Endothelial cell of umbilical vein (primary cell): ENCODE measurements around the gene DENND2A. TPM values are rescaled to one million over a fixed set of nuclear protein-coding genes. Genes with fewer than 3 reads are reported as not detected.

Experiments
- BruUV-seq: library from RNA; stranded (reverse); fragments of 400-500 nt; replicated peaks from 2 replicates; lab custom pipeline; 2021; lab: Mats Ljungman, UMichigan
- CTCF ChIA-PET: fragments of 300-600, 350-600 bp; sonication (Branson Sonifier 250); formaldehyde crosslinking; loops from one replicate; lab custom pipeline; 2021; ENCODE audit warnings: antibody characterized with exemption, inconsistent platforms; lab: Charles Lee
- POLR2A ChIA-PET: fragments of 300-600, 350-600 bp; sonication (Branson Sonifier 250); formaldehyde crosslinking; loops from one replicate; lab custom pipeline; 2021; ENCODE audit warnings: antibody characterized with exemption, inconsistent platforms; lab: Charles Lee
- DNase-seq: peaks from one replicate; pipeline ENCODE4 v3.0.0-alpha.2; 2011; ENCODE audit warnings: low read depth, low spot score
- FAIRE-seq: peaks from 2 replicates; lab custom pipeline; 2011; peaks lifted over from hg19 to GRCh38; lab: Jason Lieb, UNC
- H2AFZ ChIP-seq: 2 replicates; pipeline ENCODE4 v1.6.0; 2012; ENCODE audit warnings: low read depth, low read length, control low read depth, inconsistent platforms
- H3K27ac ChIP-seq: 2 replicates; pipeline ENCODE4 v1.5.1; 2011; ENCODE audit warnings: low read depth, mild to moderate bottlenecking, control low read depth, low read length, moderate library complexity; ENCODE audit not compliant: insufficient read depth
- H3K27me3 ChIP-seq, 2 experiments: 2 replicates each; pipeline versions ENCODE4 v1.6.0 to v1.6.1; 2011; ENCODE audit warnings: low read length in 2 of 2, mixed read lengths in 1 of 2; ENCODE audit not compliant: control insufficient read depth in 2 of 2, insufficient read depth in 2 of 2
- H3K36me3 ChIP-seq, 2 experiments: 2 replicates in 1 of 2; 3 replicates in 1 of 2; pipeline ENCODE4 v1.5.1; 2011; ENCODE audit warnings: low read length in 2 of 2, mild to moderate bottlenecking in 1 of 2, moderate library complexity in 1 of 2; ENCODE audit not compliant: control insufficient read depth in 2 of 2, insufficient read depth in 2 of 2; ENCODE audit errors: extremely low read depth in 1 of 2
- H3K4me1 ChIP-seq: 3 replicates; pipeline ENCODE4 v1.5.1; 2011; ENCODE audit warnings: mild to moderate bottlenecking, low read length; ENCODE audit not compliant: control insufficient read depth, insufficient read depth; ENCODE audit errors: extremely low read depth
- H3K4me2 ChIP-seq: 2 replicates; pipeline ENCODE4 v1.6.1; 2011; ENCODE audit warnings: low read length, control low read depth, mixed read lengths; ENCODE audit not compliant: insufficient read depth
- H3K4me3 ChIP-seq, 3 experiments: fragments of 200-600 bp in 1 of 3; sonication (generic), shearing (Covaris generic) in 1 of 3; replicated peaks in 1 of 3; 2 replicates each; pipeline ENCODE4 v1.5.1; 2011 to 2016; ENCODE audit warnings: control low read depth in 3 of 3, low read length in 3 of 3, mild to moderate bottlenecking in 2 of 3, inconsistent platforms in 1 of 3, low read depth in 1 of 3, moderate library complexity in 1 of 3; ENCODE audit not compliant: insufficient read depth in 1 of 3
- H3K79me2 ChIP-seq: 2 replicates; pipeline ENCODE4 v1.6.0; 2012; ENCODE audit warnings: low read length, inconsistent platforms; ENCODE audit not compliant: control insufficient read depth, insufficient read depth
- H3K9ac ChIP-seq: replicated peaks from 2 replicates; pipeline ENCODE3; 2011; ENCODE audit warnings: low read length, control low read depth; ENCODE audit not compliant: insufficient read depth; ENCODE audit errors: extremely low read depth
- H3K9me1 ChIP-seq: replicated peaks from 3 replicates; pipeline ENCODE4 v1.6.0; 2011; ENCODE audit warnings: mild to moderate bottlenecking, low read length; ENCODE audit not compliant: control insufficient read depth, insufficient read depth; ENCODE audit errors: extremely low read depth
- H3K9me3 ChIP-seq: replicated peaks from 2 replicates; pipeline ENCODE4 v1.5.1; 2012; ENCODE audit warnings: low read length, inconsistent platforms; ENCODE audit not compliant: control insufficient read depth, insufficient read depth
- H4K20me1 ChIP-seq: replicated peaks from 2 replicates; pipeline ENCODE3; 2011; ENCODE audit warnings: mild to moderate bottlenecking, low read length; ENCODE audit not compliant: control insufficient read depth, insufficient read depth; ENCODE audit errors: extremely low read depth
- EZH2 ChIP-seq: IDR thresholded peaks from 2 replicates; pipeline ENCODE4 v1.6.1; 2012; ENCODE audit warnings: borderline replicate concordance, low read depth, mild to moderate bottlenecking, moderate library complexity, low read length, inconsistent platforms; ENCODE audit not compliant: severe bottlenecking
- FOS ChIP-seq: IDR thresholded peaks from 2 replicates; pipeline ENCODE4 v1.6.1; 2011; ENCODE audit warnings: mild to moderate bottlenecking, low read length, moderate library complexity, borderline replicate concordance; ENCODE audit not compliant: insufficient read depth
- GATA2 ChIP-seq: IDR thresholded peaks from 2 replicates; pipeline ENCODE4 v1.7.0; 2011; ENCODE audit warnings: low read depth, mild to moderate bottlenecking, moderate library complexity, mixed read lengths, low read length; ENCODE audit not compliant: insufficient read length, insufficient read depth
- JUN ChIP-seq: IDR thresholded peaks from 2 replicates; pipeline ENCODE4 v1.6.1; 2011; ENCODE audit warnings: borderline replicate concordance, low read depth; ENCODE audit not compliant: insufficient read length, insufficient read depth
- MYC ChIP-seq: IDR thresholded peaks from one replicate; pipeline ENCODE4 v1.6.1; 2011; ENCODE audit warnings: mild to moderate bottlenecking, low read depth, low read length
- POLR2AphosphoS5 ChIP-seq: IDR thresholded peaks from 2 replicates; pipeline ENCODE4 v1.6.1; 2012; ENCODE audit warnings: low read depth, mild to moderate bottlenecking, control low read depth, low read length, moderate library complexity; ENCODE audit not compliant: insufficient read depth
- dilution Hi-C: fragments of 300-500 bp; cut with MboI; formaldehyde crosslinking; loops from one replicate; pipeline ENCODE4 v1.15.0; 2019; ENCODE audit warnings: low sequenced_read_pairs; ENCODE audit not compliant: extremely low pct_ligation_motif_present
- intact Hi-C: fragments of 100-400 bp; cut with micrococcal nuclease; formaldehyde crosslinking; loops from one replicate; pipeline ENCODE4 v1.10.0; 2022
- polyA plus RNA-seq, 4 experiments: library from polyadenylated mRNA; depleted of rRNA in 3 of 4; stranded (reverse) in 3 of 4; unstranded in 1 of 4; fragments of >200 nt; gene quantifications; 2 replicates each; pipeline versions ENCODE4 v1.2.1 to v1.2.3, GENCODE V29; 2011 to 2012; ENCODE audit warnings: missing spikeins in 1 of 4
- total RNA-seq: library from RNA; stranded (reverse); gene quantifications from 2 replicates; pipeline ENCODE4 v1.2.3, GENCODE V29; 2021
- TF ChIP-seq, protein P1 (sequence below), 2 donors: IDR thresholded peaks; 1 replicate in 1 of 2; 2 replicates in 1 of 2; pipeline ENCODE4 v1.5.1; 2011; ENCODE audit warnings: low read length in 2 of 2, mild to moderate bottlenecking in 2 of 2, moderate library complexity in 2 of 2, control low read depth in 1 of 2, inconsistent platforms in 1 of 2, low read depth in 1 of 2; ENCODE audit not compliant: insufficient read depth in 1 of 2; ENCODE audit errors: extremely low read depth in 1 of 2
- TF ChIP-seq, protein P2 (sequence below): IDR thresholded peaks from 2 replicates; pipeline ENCODE4 v1.6.1; 2011; ENCODE audit not compliant: insufficient read depth, insufficient read length

DENND2A gene
- total and polyA plus RNA-seq, 2 donors (not counting 3 experiments of a cell fraction or from before 2014, with no cell fraction given): 0.33 TPM; not detected in 1

GRCh38 chr7:140495514-140496097 is 145.0 kb downstream of the DENND2A start:
- TF ChIP-seq, protein P1, sequence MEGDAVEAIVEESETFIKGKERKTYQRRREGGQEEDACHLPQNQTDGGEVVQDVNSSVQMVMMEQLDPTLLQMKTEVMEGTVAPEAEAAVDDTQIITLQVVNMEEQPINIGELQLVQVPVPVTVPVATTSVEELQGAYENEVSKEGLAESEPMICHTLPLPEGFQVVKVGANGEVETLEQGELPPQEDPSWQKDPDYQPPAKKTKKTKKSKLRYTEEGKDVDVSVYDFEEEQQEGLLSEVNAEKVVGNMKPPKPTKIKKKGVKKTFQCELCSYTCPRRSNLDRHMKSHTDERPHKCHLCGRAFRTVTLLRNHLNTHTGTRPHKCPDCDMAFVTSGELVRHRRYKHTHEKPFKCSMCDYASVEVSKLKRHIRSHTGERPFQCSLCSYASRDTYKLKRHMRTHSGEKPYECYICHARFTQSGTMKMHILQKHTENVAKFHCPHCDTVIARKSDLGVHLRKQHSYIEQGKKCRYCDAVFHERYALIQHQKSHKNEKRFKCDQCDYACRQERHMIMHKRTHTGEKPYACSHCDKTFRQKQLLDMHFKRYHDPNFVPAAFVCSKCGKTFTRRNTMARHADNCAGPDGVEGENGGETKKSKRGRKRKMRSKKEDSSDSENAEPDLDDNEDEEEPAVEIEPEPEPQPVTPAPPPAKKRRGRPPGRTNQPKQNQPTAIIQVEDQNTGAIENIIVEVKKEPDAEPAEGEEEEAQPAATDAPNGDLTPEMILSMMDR (IDR thresholded peaks at IDR 0.05; ENCODE audit: extremely low read depth in 1 of 2, insufficient read depth in 1 of 2, low read depth in 1 of 2, low read length in 2 of 2): no peak
- TF ChIP-seq, protein P2, sequence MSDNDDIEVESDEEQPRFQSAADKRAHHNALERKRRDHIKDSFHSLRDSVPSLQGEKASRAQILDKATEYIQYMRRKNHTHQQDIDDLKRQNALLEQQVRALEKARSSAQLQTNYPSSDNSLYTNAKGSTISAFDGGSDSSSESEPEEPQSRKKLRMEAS: no peak
- TF ChIP-seq EZH2 (no peak), POLR2AphosphoS5 (no peak), FOS (no peak), GATA2 (no peak), MYC (no peak), JUN (no peak)
- Histone ChIP-seq H3K4me2 (no peak overlapping the region), H3K9me1 (no peaks in the 10 kb centered on the region), H3K27me3 (no peaks in the 10 kb centered on the region), H3K9ac (no peak overlapping the region), H3K36me3 (no peaks in the 10 kb centered on the region), H3K4me3 (no peak overlapping the region), H2AFZ (no peak overlapping the region), H3K4me1 (no peaks in the 10 kb centered on the region), H3K79me2 (no peaks in the 10 kb centered on the region), H4K20me1 (no peaks in the 10 kb centered on the region), H3K27ac (no peak overlapping the region), H3K9me3 (no peaks in the 10 kb centered on the region)
- FAIRE-seq: no peak
- CTCF ChIA-PET: interaction anchor here (1.2 to 3.3 kb wide), 2 partner anchors 18 to 21 kb away, joined by 5 to 16 read pairs; no protein-coding TSS in a partner anchor
- intact Hi-C loops: no loop called here
- DNase-seq: no peak
- BruUV-seq: no TSS peak
- dilution Hi-C loops: no loop called here
- POLR2A ChIA-PET: no interaction called here
